T-helper 1 cell treated with Interleukin-12 subunit alpha and Interleukin-12 subunit beta and Interleukin-4 antibody, amounts not matched to agents 30 ng/mL and 1 ng/mL, for 36 hours (primary cell): ENCODE data around the gene CD8A. TPM values are rescaled to one million over a fixed set of nuclear protein-coding genes. Genes with fewer than 3 reads are reported as not detected.

Experiments
- intact Hi-C: fragments of 100-400 bp; cut with micrococcal nuclease; formaldehyde crosslinking; loops from one replicate; pipeline ENCODE4 v1.15.1; 2024
- total RNA-seq: library from RNA; stranded (reverse); gene quantifications from 2 replicates; pipeline ENCODE4 v1.2.3, GENCODE V29; 2022

CD8A gene
- total RNA-seq, 1 donor from 2014 or later, result 2.4 TPM

GRCh38 chr2:86809481-86810121, 18.9 kb upstream of the CD8A start:
- intact Hi-C loops, result loop anchor here (10.0 kb wide), 1 partner anchor 405 kb away; no protein-coding TSS in a partner anchor

GRCh38 chr2:86808315-86809161, 17.8 kb upstream of the CD8A start:
- intact Hi-C loops, result loop anchor here (1.0 to 10.0 kb wide), 2 partner anchors 44 to 406 kb away; no protein-coding TSS in a partner anchor

- intact Hi-C loops, result loop anchor here (1.0 to 10.0 kb wide), 2 partner anchors 43 to 407 kb away; no protein-coding TSS in a partner anchor
Observed at GRCh38 chr2:86807468-86808275, 17.0 kb upstream of the CD8A start.

- intact Hi-C loops, result loop anchor here (10.0 kb wide), 1 partner anchor 408 kb away; no protein-coding TSS in a partner anchor
Observed at GRCh38 chr2:86807133-86807467, 16.4 kb upstream of the CD8A start.

GRCh38 chr2:86806059-86806857, 15.5 kb upstream of the CD8A start:
- intact Hi-C loops, result loop anchor here (10.0 kb wide), 1 partner anchor 409 kb away; no protein-coding TSS in a partner anchor

GRCh38 chr2:86800856-86801567, 10.3 kb upstream of the CD8A start:
- intact Hi-C loops, result loop anchor here (10.0 kb wide), 1 partner anchor 414 kb away; no protein-coding TSS in a partner anchor

- intact Hi-C loops, result no loop called here
Observed at GRCh38 chr2:86794861-86795260, 4.1 kb upstream of the CD8A start.

GRCh38 chr2:86793752-86794151, 3.0 kb upstream of the CD8A start:
- intact Hi-C loops, result no loop called here

- intact Hi-C loops, result no loop called here
Observed at GRCh38 chr2:86791573-86791972, 860 bp upstream of the CD8A start.

GRCh38 chr2:86790134-86790675, 508 bp downstream of the CD8A start:
- intact Hi-C loops, result no loop called here

- intact Hi-C loops, result no loop called here
Observed at GRCh38 chr2:86789687-86790133, 1.0 kb downstream of the CD8A start.

GRCh38 chr2:86788881-86789686, 1.6 kb downstream of the CD8A start:
- intact Hi-C loops, result no loop called here

- intact Hi-C loops, result no loop called here
Observed at GRCh38 chr2:86788165-86788564, 2.5 kb downstream of the CD8A start.

- intact Hi-C loops, result no loop called here
Observed at GRCh38 chr2:86787736-86788135, 3.0 kb downstream of the CD8A start.

- intact Hi-C loops, result no loop called here
Observed at GRCh38 chr2:86786001-86786536, 4.6 kb downstream of the CD8A start.

GRCh38 chr2:86785456-86785855, 5.3 kb downstream of the CD8A start:
- intact Hi-C loops, result no loop called here

- intact Hi-C loops, result no loop called here
Observed at GRCh38 chr2:86783615-86784339, 6.9 kb downstream of the CD8A start.

- intact Hi-C loops, result no loop called here
Observed at GRCh38 chr2:86782748-86783147, 8.0 kb downstream of the CD8A start.
